ENCODE data around the gene SLC12A7.

SLC12A7 gene

GRCh38 chr5:1064383-1065142 lies 47.3 kb downstream of the SLC12A7 start:
- TF ChIP-seq ZNF184 (tag by site-specific recombination; IDR thresholded peaks at IDR 0.05) (no peak), KLF16 (tag by site-specific recombination; IDR thresholded peaks at IDR 0.05) (no peak), ZNF169 (tag by site-specific recombination; IDR thresholded peaks at IDR 0.05) (no peak)
- H3K36me3 ChIP-seq (ENCODE audit: control insufficient read depth in 2 of 2, insufficient read depth in 1 of 2, low read length in 2 of 2) = peaks cover 0 to 49% of the 10 kb centered on the region in 2 experiments; a peak in 1 of 3 replicates
- H3K4me3 ChIP-seq (ENCODE audit: low read depth, low read length) = no peak overlapping the region
- H3K27ac ChIP-seq (ENCODE audit: extremely low read depth, low read depth, low read length) = no peak overlapping the region
- ChIA-PET CTCF (no interaction called here), POLR2A (no interaction called here)
- no peaks in the 10 kb centered on the region for H3K4me1 ChIP-seq (ENCODE audit: control insufficient read depth, insufficient read depth, low read length)
- no peaks in the 10 kb centered on the region for H3K9me3 ChIP-seq (ENCODE audit: control insufficient read depth, insufficient read depth, low read depth, low read length)

GRCh38 chr5:1063661-1064382 lies 48.0 kb downstream of the SLC12A7 start:
- ChIA-PET CTCF (no interaction called here), POLR2A (no interaction called here)
- TF ChIP-seq ZEB2 (tag by site-specific recombination; IDR thresholded peaks at IDR 0.05) (no peak), ZNF473 (tag by site-specific recombination; IDR thresholded peaks at IDR 0.05) (no peak)
- Histone ChIP-seq H3K9me3 (ENCODE audit: control insufficient read depth, insufficient read depth, low read depth, low read length) (no peaks in the 10 kb centered on the region), H3K27ac (ENCODE audit: extremely low read depth, low read depth, low read length) (no peak overlapping the region), H3K4me1 (ENCODE audit: control insufficient read depth, insufficient read depth, low read length) (no peaks in the 10 kb centered on the region), H3K4me3 (ENCODE audit: low read depth, low read length) (no peak overlapping the region), H3K36me3 (ENCODE audit: control insufficient read depth in 2 of 2, insufficient read depth in 1 of 2, low read length in 2 of 2) (peaks cover 0 to 46% of the 10 kb centered on the region in 2 experiments; a peak in 1 of 3 replicates)

DNA sequence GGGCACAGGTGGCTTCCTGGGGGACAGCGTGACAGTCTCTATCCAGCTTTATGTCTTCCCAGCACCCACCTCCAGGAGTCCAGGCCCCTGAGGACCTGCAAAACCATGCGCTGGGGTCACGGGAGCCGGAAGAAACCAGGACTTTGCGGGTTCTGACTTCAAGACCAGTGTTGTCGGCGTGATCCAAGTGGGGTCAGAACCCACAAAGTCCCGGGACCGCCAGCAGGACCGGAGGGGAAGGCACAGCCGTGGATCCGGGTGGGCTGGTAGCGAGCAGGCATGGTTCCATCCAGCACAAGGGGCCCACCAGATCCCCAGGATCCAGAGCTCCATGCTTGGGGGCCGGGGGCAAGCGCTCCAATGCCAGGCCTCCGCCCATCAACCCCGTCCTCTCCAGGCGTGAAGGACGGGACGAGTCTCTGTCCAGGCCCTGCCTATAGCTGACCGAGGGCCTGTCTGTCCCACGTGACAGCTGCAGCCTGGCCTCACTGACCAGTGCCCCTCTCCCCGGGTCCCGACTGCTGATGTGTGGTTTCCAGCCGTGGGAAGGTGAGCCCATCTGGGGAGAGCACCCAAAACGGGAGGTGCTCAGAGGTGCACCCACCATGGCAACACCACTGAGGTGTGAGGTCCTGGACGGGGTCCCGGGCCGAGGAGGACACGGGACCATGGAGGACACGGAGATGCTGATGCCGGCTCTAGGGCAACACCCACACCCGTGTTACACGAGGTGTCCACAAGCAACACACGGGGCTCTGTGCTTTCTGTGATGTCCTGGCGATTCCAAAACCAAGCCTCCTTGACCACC lies 48.9 kb downstream of the SLC12A7 start:
- peaks cover 0 to 46% of the 10 kb centered on the region in 2 experiments; a peak in 1 of 3 replicates for H3K36me3 ChIP-seq (ENCODE audit: control insufficient read depth in 2 of 2, insufficient read depth in 1 of 2, low read length in 2 of 2)
- no peaks in the 10 kb centered on the region for H3K9me3 ChIP-seq (ENCODE audit: control insufficient read depth, insufficient read depth, low read depth, low read length)
- POLR2A ChIA-PET = no interaction called here

More for the DNA sequence above, 48.9 kb downstream of the SLC12A7 start:
- TF ChIP-seq ZSCAN30 (tag by site-specific recombination; IDR thresholded peaks at IDR 0.05) (no peak), ZNF112 (tag by site-specific recombination; IDR thresholded peaks at IDR 0.05) (no peak), ZSCAN18 (tag by site-specific recombination; IDR thresholded peaks at IDR 0.05) (no peak), ZNF274 (IDR thresholded peaks at IDR 0.05; ENCODE audit: low read length) (no peak), ZNF274 (tag by site-specific recombination; IDR thresholded peaks at IDR 0.05; ENCODE audit: borderline replicate concordance) (no peak), INSM2 (tag by site-specific recombination; IDR thresholded peaks at IDR 0.05) (no peak), GLI4 (tag by site-specific recombination; IDR thresholded peaks at IDR 0.05) (no peak), ZBTB1 (tag by site-specific recombination; IDR thresholded peaks at IDR 0.05) (no peak), HOXC10 (CRISPR knock-in tag; IDR thresholded peaks at IDR 0.05) (no peak), ZNF747 (tag by site-specific recombination; IDR thresholded peaks at IDR 0.05) (no peak), ZNF394 (tag by site-specific recombination; IDR thresholded peaks at IDR 0.05; ENCODE audit: borderline replicate concordance) (no peak), TSHZ1 (tag by site-specific recombination; IDR thresholded peaks at IDR 0.05; ENCODE audit: borderline replicate concordance) (no peak), ZNF140 (tag by site-specific recombination; IDR thresholded peaks at IDR 0.05) (no peak), ZNF610 (tag by site-specific recombination; IDR thresholded peaks at IDR 0.05; ENCODE audit: borderline replicate concordance) (no peak)
- TF ChIP-seq, protein P1, sequence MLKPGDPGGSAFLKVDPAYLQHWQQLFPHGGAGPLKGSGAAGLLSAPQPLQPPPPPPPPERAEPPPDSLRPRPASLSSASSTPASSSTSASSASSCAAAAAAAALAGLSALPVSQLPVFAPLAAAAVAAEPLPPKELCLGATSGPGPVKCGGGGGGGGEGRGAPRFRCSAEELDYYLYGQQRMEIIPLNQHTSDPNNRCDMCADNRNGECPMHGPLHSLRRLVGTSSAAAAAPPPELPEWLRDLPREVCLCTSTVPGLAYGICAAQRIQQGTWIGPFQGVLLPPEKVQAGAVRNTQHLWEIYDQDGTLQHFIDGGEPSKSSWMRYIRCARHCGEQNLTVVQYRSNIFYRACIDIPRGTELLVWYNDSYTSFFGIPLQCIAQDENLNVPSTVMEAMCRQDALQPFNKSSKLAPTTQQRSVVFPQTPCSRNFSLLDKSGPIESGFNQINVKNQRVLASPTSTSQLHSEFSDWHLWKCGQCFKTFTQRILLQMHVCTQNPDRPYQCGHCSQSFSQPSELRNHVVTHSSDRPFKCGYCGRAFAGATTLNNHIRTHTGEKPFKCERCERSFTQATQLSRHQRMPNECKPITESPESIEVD (tag by site-specific recombination; IDR thresholded peaks at IDR 0.05) = no peak
- Histone ChIP-seq H3K27ac (ENCODE audit: extremely low read depth, low read depth, low read length) (no peak overlapping the region), H3K4me1 (ENCODE audit: control insufficient read depth, insufficient read depth, low read length) (no peaks in the 10 kb centered on the region), H3K4me3 (ENCODE audit: low read depth, low read length) (no peak overlapping the region)
- CTCF ChIA-PET = no interaction called here
